ENCODE data around the gene DNER.

- TF ChIP-seq CTCF (IDR thresholded peaks at IDR 0.05) (no peak), EZH2 (IDR thresholded peaks at IDR 0.05; ENCODE audit: borderline replicate concordance, insufficient read depth, low read depth, low read length, poor library complexity, severe bottlenecking) (no peak)
These were observed 138.6 kb downstream of the DNER start for GRCh38 chr2:229575569-229576315.
